UCSD-AML1 (cell line): ENCODE results near the gene HDGF.
"Not testable (repeated sequence)": the region's sequence is repeated elsewhere in the genome, so short reads cannot be mapped to it uniquely, and the experiment has no call there.

ENCODE experiments used
- DNase-seq: peaks from one replicate; lab custom pipeline; 2025; ENCODE audit not compliant: unreplicated experiment; lab: John Stamatoyannopoulos, UW

HDGF gene

GRCh38 chr1:156767101-156767878 lies 15.8 kb upstream of the HDGF start, which contains the start of gene PRCC:
PRCC (plus strand) TSS chr1:156767535; CDS start chr1:156767772, 237 bp downstream.
- DNase-seq = peak; percentile 97

GRCh38 chr1:156766298-156767100 lies 15.0 kb upstream of the HDGF start:
- DNase-seq = no peak

- no peak for DNase-seq
These were observed 14.2 kb upstream of the HDGF start for GRCh38 chr1:156765666-156766065.

- not testable (repeated sequence) for DNase-seq
These were observed 13.7 kb upstream of the HDGF start for GRCh38 chr1:156765136-156765535.

GRCh38 chr1:156760796-156761104 lies 9.3 kb upstream of the HDGF start:
- DNase-seq = no peak

GRCh38 chr1:156760092-156760795 lies 8.8 kb upstream of the HDGF start:
- DNase-seq = no peak

GRCh38 chr1:156757572-156758253 lies 6.2 kb upstream of the HDGF start:
- not testable (repeated sequence) for DNase-seq

- no peak for DNase-seq
These were observed 4.9 kb upstream of the HDGF start for GRCh38 chr1:156756355-156756754.

- DNase-seq = no peak
These were observed 4.1 kb upstream of the HDGF start for GRCh38 chr1:156755527-156755950.

GRCh38 chr1:156754219-156754618 lies 2.7 kb upstream of the HDGF start:
- DNase-seq = no peak

- DNase-seq = no peak
These were observed 1.5 kb upstream of the HDGF start for GRCh38 chr1:156752843-156753482.

- DNase-seq = peak; percentile 98
These were observed 444 bp upstream of the HDGF start for GRCh38 chr1:156751757-156752481.

- DNase-seq = peak; percentile 42
These were observed 594 bp downstream of the HDGF start for GRCh38 chr1:156750711-156751450.

GRCh38 chr1:156750191-156750672 lies 1.2 kb downstream of the HDGF start:
- DNase-seq = no peak

- no peak for DNase-seq
These were observed 1.9 kb downstream of the HDGF start for GRCh38 chr1:156749419-156750118.

GRCh38 chr1:156748670-156749418 lies 2.6 kb downstream of the HDGF start:
- peak; percentile 62 for DNase-seq

GRCh38 chr1:156747742-156748669 lies 3.5 kb downstream of the HDGF start:
- no peak for DNase-seq
